ENCODE data around the gene BEND6. TPM values are rescaled to one million over a fixed set of nuclear protein-coding genes. Genes with fewer than 3 reads are reported as not detected.

The BEND6 gene
- total RNA-seq, 1 donor: 13.4 TPM

DNA sequence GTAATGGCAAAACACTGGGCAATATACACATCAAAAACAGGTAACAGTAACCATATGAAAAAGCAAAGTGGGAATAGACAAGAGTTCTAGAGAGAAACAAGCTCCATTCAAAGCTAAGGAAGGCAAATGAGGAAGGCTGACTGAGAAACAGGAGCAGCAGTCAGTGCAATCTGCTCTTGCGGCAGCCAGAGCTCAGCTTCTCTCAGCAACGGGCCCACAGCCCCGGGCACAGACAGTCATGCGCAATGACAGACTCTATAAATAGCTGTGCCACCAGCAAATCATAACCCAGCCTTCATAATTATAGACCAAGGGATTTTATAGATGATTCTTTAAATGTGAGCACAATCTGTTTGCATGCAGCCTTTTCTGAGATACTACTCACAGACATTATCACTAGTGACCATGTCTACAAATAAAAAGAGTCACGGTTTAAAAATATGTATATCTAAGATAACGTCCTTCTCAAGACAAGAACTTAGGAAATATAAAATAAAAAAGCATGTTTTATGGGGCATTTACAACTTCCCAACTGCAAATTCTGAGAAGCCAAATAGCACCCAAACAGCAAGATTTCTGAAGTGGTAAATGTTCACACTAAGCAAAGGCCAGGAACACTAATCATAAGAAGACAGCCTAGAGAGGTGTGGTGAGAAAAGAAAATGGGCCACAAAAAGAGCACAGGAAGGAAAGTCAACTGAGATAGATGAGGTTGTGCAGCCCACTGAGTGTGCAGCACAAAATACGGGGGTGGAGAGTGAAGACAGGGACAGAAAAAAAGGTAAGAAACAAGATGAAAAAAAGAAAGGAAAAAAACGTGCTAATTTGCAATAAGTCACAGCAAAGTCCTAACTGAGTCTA lies 39.9 kb upstream of the BEND6 start:
- TF ChIP-seq, protein P1, sequence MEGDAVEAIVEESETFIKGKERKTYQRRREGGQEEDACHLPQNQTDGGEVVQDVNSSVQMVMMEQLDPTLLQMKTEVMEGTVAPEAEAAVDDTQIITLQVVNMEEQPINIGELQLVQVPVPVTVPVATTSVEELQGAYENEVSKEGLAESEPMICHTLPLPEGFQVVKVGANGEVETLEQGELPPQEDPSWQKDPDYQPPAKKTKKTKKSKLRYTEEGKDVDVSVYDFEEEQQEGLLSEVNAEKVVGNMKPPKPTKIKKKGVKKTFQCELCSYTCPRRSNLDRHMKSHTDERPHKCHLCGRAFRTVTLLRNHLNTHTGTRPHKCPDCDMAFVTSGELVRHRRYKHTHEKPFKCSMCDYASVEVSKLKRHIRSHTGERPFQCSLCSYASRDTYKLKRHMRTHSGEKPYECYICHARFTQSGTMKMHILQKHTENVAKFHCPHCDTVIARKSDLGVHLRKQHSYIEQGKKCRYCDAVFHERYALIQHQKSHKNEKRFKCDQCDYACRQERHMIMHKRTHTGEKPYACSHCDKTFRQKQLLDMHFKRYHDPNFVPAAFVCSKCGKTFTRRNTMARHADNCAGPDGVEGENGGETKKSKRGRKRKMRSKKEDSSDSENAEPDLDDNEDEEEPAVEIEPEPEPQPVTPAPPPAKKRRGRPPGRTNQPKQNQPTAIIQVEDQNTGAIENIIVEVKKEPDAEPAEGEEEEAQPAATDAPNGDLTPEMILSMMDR (IDR thresholded peaks at IDR 0.05; ENCODE audit: insufficient read depth, low read depth, low read length): no peak
- DNase-seq (ENCODE audit: low read depth): peak; percentile 26

DNA sequence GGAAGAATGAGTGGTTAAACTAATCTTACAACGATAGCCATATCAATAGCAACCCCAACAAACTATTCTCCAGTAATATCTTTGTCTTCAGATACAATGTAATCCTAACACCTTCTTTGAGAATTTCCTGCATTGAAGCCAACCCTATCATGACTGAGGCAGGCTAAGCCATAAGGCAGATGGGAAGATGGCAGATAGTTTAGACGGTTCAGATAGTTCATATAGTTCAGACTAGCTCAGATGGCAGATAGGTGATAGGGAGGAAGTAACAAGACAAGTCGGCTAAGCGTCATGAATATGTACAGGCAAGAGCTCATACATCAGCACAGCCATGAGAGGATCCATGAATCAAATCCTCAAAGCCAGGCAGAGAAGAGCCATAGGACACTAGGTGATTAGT lies 39.1 kb upstream of the BEND6 start:
- no peak overlapping the region for H3K4me3 ChIP-seq (ENCODE audit: low read depth, low read length)
- TF ChIP-seq, protein P1 (IDR thresholded peaks at IDR 0.05; ENCODE audit: insufficient read depth, low read depth, low read length): no peak
- no peak for DNase-seq (ENCODE audit: low read depth)

More for the DNA sequence above, 39.9 kb upstream of the BEND6 start:
- no peak overlapping the region for H3K4me3 ChIP-seq (ENCODE audit: low read depth, low read length)

DNA sequence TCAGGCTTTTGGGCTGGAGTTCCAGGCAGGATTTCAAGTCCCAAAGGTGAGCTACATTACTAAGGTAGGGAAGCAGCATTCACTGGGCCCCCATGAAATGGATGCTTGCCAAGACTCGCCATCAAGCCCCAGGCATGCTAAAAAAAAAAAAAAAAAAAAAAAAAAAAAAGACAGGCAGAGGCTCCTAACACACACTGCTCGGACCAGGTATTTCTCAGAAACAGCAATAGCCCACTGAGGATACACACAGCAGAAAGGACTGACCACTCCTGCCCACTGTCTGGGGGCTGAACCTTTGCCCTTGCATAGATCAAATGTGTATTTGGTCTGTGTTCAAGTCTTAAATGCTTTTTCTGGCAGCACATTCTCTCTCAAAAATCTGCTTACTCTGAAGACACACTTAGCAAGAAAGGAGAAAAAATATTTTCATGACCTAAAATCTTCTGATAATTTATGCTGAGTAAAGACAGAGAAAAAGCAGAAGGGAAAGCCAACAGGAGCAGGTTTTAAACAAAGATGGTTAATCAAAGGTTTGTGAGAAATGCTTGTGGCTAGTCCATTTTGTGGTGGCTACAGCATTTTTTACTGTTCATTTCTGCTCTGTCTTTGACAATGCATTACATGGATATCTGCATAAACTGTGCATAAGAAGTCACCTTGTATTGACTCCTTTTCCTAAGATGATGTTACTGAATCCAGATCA lies 37.9 kb upstream of the BEND6 start:
- TF ChIP-seq, protein P1 (IDR thresholded peaks at IDR 0.05; ENCODE audit: insufficient read depth, low read depth, low read length): no peak
- no peak overlapping the region for H3K4me3 ChIP-seq (ENCODE audit: low read depth, low read length)
- DNase-seq (ENCODE audit: low read depth): no peak

DNA sequence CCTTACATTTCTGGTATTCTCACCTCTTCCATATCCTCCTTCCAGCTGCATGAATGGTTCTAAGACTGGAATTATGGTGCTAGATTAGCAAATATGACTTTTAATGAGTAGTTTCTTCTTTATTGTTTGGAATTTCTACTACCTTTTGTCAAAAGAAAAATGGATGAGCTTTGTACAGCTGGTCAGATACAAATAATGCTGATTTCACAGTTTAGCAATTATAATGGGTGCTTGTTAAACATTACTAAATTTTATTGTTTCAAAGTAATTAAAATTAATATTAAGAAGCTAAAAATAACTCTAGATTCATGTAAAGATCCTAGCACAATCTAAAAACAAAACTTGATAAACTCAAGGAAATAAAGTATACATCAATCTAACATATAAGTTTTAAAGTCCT lies 32.3 kb upstream of the BEND6 start:
- TF ChIP-seq, protein P1 (IDR thresholded peaks at IDR 0.05; ENCODE audit: insufficient read depth, low read depth, low read length): no peak
- no peak for DNase-seq (ENCODE audit: low read depth)
- no peak overlapping the region for H3K4me3 ChIP-seq (ENCODE audit: low read depth, low read length)

DNA sequence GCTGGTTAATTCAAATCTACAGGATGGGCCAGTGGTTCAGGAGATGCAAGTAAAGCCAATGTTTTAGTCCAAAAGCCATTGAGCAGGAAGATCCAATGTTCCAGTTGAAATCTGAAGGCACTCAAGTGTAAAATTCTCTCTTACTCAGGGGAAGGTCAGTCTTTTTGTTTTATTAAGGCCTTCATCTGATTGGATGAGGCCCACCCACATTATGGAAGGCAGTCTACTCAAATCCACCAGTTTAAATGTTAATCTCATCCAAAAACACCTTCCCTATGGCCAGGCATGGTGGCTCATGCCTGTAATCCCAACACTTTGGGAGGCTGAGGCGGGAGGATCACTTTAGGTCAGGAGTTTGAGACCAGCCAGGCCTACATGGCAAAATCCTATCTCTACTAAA lies 31.3 kb upstream of the BEND6 start:
- TF ChIP-seq, protein P1 (IDR thresholded peaks at IDR 0.05; ENCODE audit: insufficient read depth, low read depth, low read length): no peak

DNA sequence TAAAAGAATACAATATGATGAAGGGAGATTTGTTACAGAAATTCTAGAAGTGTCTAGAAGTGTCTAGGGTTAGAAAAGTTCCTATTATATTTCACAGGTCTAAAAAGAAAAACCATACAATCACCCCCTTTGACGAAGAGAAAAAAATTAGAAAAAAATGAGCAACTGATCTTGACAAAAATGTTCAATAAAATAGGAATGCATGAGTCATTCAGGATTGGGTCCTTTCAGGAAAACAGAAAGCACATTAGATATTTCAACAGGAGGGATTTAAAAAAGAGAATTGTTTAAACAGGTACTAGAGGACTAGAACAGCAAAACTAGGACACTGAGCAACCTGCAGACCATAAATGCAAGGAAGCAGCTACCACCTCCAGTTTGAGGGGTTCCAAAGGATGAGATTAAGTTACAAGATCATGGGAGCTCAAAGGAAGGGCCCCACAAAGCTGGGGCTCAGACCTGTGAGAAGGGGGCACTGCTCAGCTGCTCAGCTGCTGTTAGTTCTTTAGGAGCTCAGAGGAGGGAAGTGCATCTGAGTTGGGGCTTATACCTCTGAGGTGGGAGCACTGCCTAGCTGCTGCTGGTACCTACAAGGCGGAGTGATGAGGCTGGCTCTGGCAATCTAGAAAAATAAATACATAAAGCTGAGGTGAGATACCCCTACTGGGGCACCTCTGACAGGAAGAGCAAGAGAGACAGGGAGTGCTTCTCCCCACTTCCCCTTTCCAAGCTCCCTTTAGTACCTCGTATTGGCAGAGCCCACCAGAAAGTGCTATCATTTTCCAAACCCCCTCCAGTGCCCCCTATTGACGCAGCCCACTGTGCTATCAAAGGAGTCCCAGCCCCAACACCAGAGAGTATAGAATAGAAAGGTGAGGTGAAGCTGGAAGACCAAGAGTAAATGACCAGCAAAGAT lies 27.1 kb upstream of the BEND6 start:
- DNase-seq (ENCODE audit: low read depth): peak; percentile 29
- no peak overlapping the region for H3K4me3 ChIP-seq (ENCODE audit: low read depth, low read length)
- TF ChIP-seq, protein P1 (IDR thresholded peaks at IDR 0.05; ENCODE audit: insufficient read depth, low read depth, low read length): no peak

More for the DNA sequence above, 31.3 kb upstream of the BEND6 start:
- no peak for DNase-seq (ENCODE audit: low read depth)
- H3K4me3 ChIP-seq (ENCODE audit: low read depth, low read length): no peak overlapping the region
